Vagina (tissue), 2 donors: ENCODE measurements around the gene ZNF778. TPM values are rescaled to one million over a fixed set of nuclear protein-coding genes. Genes with fewer than 3 reads are reported as not detected.

Source experiments
- DNase-seq, 2 donors: peaks; one replicate each; pipeline ENCODE4 v3.0.0-alpha.2; 2017; ENCODE audit errors: extremely low spot score in 2 of 2
- H3K27ac ChIP-seq: fragments of 200-600 bp; sonication (generic); one replicate; pipeline ENCODE4 v1.5.1; 2019
- H3K27me3 ChIP-seq: fragments of 200-600 bp; sonication (generic); one replicate; pipeline ENCODE4 v1.5.1; 2019
- H3K36me3 ChIP-seq, 2 donors: fragments of 200-600 bp; sonication (generic); one replicate each; pipeline ENCODE4 v1.5.1; 2017 to 2019
- H3K4me1 ChIP-seq: fragments of 200-600 bp; sonication (generic); one replicate; pipeline ENCODE4 v1.5.1; 2019
- H3K4me3 ChIP-seq, 2 donors: fragments of 200-600 bp; sonication (generic); 1 replicate in 1 of 2; 2 replicates in 1 of 2; pipeline ENCODE4 v1.5.1; 2016 to 2019
- H3K9me3 ChIP-seq: fragments of 200-600 bp; sonication (generic); one replicate; pipeline ENCODE4 v1.5.1; 2019
- POLR2A ChIP-seq, 2 donors: fragments of 450-650 bp; IDR thresholded peaks; one replicate each; pipeline ENCODE4 v1.6.1; 2017; ENCODE audit warnings: antibody characterized with exemption in 2 of 2, mild to moderate bottlenecking in 2 of 2, moderate library complexity in 2 of 2
- POLR2AphosphoS5 ChIP-seq, 2 donors: sonication (generic); formaldehyde crosslinking; IDR thresholded peaks; one replicate each; pipeline ENCODE4 v1.9.0; 2017; ENCODE audit warnings: antibody characterized with exemption in 2 of 2, mild to moderate bottlenecking in 2 of 2, low read depth in 1 of 2; ENCODE audit not compliant: insufficient read depth in 1 of 2
- intact Hi-C: fragments of 100-400 bp; cut with DNase I; formaldehyde crosslinking; loops from one replicate; pipeline ENCODE4 v1.15.1; 2023
- total RNA-seq: library from RNA; depleted of rRNA; stranded (reverse); fragments of >200 nt; gene quantifications from one replicate; pipeline ENCODE4 v1.2.3, GENCODE V29; 2016
- TF ChIP-seq, protein P1 (sequence below), 3 experiments: fragments of 450-650 bp in 2 of 3; fragments of 200-600 bp in 1 of 3; sonication (generic) in 1 of 3; IDR thresholded peaks; one replicate each; pipeline ENCODE4 v1.5.1; 2017 to 2019; ENCODE audit warnings: antibody characterized with exemption in 3 of 3, mild to moderate bottlenecking in 2 of 3, moderate library complexity in 2 of 3

ZNF778 gene
- total RNA-seq, 1 donor from 2014 or later, result 6.6 TPM

DNA sequence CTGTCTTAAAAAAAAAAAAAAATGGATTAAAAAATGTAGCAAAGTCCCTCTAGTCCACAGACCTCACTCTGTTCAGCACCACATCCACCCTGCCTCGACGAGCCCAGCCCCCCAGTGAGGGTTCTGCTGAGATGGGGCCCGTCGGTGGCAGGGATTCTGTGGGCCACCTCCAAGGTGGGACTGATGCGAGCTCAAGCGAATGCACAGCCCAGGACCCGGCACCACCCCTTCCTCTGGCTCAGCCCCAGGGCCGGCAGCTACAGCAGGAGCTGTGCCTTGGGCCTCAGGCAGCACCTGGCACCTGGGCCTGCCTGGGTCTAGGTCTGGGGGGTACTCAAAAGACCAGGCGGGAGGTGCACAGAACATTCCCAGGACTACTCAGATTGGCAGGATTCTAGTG lies 59.5 kb downstream of the ZNF778 start:
- Histone ChIP-seq H3K4me1 (no peaks in the 10 kb centered on the region), H3K36me3 (peaks cover 0 to 43% of the 10 kb centered on the region in 2 donors), H3K27ac (no peak overlapping the region), H3K27me3 (no peaks in the 10 kb centered on the region), H3K4me3 (no peak overlapping the region), H3K9me3 (no peaks in the 10 kb centered on the region)
- intact Hi-C loops, result no loop called here
- TF ChIP-seq, protein P1, sequence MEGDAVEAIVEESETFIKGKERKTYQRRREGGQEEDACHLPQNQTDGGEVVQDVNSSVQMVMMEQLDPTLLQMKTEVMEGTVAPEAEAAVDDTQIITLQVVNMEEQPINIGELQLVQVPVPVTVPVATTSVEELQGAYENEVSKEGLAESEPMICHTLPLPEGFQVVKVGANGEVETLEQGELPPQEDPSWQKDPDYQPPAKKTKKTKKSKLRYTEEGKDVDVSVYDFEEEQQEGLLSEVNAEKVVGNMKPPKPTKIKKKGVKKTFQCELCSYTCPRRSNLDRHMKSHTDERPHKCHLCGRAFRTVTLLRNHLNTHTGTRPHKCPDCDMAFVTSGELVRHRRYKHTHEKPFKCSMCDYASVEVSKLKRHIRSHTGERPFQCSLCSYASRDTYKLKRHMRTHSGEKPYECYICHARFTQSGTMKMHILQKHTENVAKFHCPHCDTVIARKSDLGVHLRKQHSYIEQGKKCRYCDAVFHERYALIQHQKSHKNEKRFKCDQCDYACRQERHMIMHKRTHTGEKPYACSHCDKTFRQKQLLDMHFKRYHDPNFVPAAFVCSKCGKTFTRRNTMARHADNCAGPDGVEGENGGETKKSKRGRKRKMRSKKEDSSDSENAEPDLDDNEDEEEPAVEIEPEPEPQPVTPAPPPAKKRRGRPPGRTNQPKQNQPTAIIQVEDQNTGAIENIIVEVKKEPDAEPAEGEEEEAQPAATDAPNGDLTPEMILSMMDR (IDR thresholded peaks at IDR 0.05), result no peak
- TF ChIP-seq POLR2AphosphoS5 (IDR thresholded peaks at IDR 0.05; ENCODE audit: insufficient read depth in 1 of 2, low read depth in 1 of 2) (no peak), POLR2A (IDR thresholded peaks at IDR 0.05) (no peak)
- DNase-seq, result no peak

DNA sequence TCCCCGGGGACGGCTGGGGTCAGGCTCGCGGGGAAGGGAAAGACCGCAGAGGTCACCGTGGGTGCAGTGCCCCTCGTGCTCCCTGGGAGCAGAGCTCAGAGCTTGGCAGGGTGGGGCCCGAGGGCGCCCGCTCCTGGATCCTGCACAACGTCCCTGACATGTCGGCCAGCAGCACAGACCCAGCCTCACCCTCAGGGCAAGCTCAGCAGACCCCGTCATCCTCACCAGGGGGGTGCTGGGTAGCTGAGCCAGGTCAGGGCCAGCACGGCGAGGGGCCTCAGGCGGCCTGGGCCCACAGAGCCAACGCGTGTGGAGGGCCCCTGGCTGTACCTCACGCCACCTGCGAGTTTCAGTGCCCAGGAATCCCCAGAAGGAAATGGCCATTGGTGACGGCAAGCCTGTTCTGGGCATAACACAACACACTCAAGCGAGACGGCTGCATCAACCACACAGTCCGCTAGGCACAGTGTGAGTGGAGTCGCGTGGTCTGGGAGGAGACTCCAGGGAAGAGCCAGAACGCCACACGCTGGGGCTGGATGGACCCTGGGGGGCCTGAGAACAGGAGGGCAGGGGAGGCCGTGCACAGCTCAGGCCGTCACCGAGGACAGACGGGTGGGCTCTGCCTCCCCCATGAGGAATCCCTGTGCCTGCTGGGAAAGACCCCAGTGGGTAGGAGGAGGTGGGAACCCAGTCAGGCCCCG lies 60.3 kb downstream of the ZNF778 start:
- DNase-seq, result no peak
- H3K4me1 ChIP-seq, result no peaks in the 10 kb centered on the region
- H3K4me3 ChIP-seq, result no peak overlapping the region
- no peaks in the 10 kb centered on the region for H3K27me3 ChIP-seq
- TF ChIP-seq POLR2AphosphoS5 (IDR thresholded peaks at IDR 0.05; ENCODE audit: insufficient read depth in 1 of 2, low read depth in 1 of 2) (no peak), POLR2A (IDR thresholded peaks at IDR 0.05) (no peak)
- TF ChIP-seq, protein P1 (IDR thresholded peaks at IDR 0.05), result no peak
- H3K36me3 ChIP-seq, result peaks cover 0 to 38% of the 10 kb centered on the region in 2 donors
- intact Hi-C loops, result no loop called here
- no peaks in the 10 kb centered on the region for H3K9me3 ChIP-seq
- H3K27ac ChIP-seq, result no peak overlapping the region

DNA sequence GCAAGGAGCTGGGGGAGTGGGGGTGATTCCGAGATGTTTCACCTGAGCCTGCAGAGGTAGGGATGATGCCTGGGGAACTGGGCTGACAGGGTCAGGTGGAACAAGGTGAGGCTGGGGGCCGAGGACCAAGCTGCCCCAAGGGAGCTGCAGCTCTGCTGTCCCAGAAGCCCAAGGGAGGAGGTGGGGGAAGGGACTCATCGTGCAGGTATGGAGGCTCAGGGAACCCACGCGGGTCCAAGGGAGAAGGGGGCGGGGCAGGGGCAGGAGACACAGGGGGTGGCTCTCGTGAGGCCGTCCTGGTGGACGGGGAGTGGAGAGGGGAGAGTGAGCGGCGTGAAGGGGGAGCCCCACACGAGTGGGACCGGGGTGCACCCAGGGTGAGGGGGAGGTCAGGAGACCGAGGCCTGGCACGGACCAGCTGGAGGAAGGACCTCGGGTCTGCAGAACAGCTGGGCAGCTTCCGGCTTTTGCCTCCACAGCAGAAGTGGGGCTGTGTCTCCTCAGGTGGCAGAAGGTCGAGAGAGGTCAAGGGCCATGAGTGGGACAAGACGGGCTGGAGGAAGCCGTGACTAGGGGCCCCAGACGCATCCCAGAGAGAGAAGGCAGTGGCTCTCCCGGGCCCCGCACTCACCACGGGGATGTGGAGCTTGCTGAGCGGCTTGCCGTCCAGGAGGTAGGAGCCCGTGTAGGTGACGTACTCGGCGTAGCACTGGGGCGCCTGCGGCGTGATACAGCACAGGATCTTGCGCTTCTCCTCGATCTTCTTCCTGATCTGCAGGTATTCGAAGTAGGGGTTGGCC lies 61.1 kb downstream of the ZNF778 start:
- peaks cover 0 to 31% of the 10 kb centered on the region in 2 donors for H3K36me3 ChIP-seq

DNA sequence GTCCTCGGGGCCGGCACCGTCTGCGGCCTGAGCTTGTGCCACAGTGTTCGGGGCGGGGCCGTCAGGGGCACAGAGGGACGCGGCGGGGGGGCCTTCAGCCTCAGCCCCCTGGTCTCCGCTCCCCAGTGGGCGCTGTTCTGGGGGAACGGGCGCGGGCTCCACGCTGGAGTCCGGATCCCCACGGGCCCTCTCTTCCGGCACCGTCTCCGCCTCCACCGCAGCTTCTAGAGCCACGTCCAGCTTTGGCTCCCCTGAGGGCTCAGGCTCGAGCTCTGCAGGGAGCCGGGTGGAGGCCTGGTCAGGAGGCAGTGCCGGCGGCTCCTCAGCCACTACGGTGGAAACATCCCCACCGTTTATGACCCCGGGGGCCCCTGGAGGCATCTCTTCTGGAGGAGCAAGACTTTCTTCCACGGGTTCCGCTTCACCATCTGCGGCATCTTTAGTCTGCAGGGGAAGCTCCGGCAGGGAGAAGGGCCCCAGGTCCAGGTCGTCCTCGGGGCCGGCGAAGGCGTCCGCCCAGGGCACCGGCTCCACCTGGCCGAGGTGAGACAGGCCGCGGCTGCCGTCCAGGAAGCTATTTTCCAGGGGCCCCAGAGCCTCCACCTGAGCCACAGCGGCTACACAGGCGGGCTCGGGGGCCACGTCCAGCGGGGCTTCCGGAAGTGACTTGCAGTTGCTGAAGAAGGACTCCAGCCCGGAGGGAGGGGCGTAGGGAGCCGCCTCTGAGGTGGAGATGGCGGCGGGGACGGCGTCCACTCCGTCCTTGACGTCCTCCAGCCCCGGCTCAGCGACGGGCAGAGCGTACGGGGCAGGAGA lies 62.4 kb downstream of the ZNF778 start:
- Histone ChIP-seq H3K4me3 (no peak overlapping the region), H3K27ac (no peak overlapping the region), H3K4me1 (no peaks in the 10 kb centered on the region), H3K27me3 (no peaks in the 10 kb centered on the region), H3K9me3 (no peaks in the 10 kb centered on the region), H3K36me3 (peaks cover 0 to 24% of the 10 kb centered on the region in 2 donors)
- no peak for DNase-seq
- TF ChIP-seq POLR2A (IDR thresholded peaks at IDR 0.05) (no peak), POLR2AphosphoS5 (IDR thresholded peaks at IDR 0.05; ENCODE audit: insufficient read depth in 1 of 2, low read depth in 1 of 2) (no peak)
- TF ChIP-seq, protein P1 (IDR thresholded peaks at IDR 0.05), result no peak
- intact Hi-C loops, result no loop called here

More for the DNA sequence above, 61.1 kb downstream of the ZNF778 start:
- H3K27ac ChIP-seq, result no peak overlapping the region
- H3K27me3 ChIP-seq, result no peaks in the 10 kb centered on the region
- TF ChIP-seq, protein P1 (IDR thresholded peaks at IDR 0.05), result no peak
- TF ChIP-seq POLR2A (IDR thresholded peaks at IDR 0.05) (no peak), POLR2AphosphoS5 (IDR thresholded peaks at IDR 0.05; ENCODE audit: insufficient read depth in 1 of 2, low read depth in 1 of 2) (no peak)
- H3K4me1 ChIP-seq, result no peaks in the 10 kb centered on the region
- no peaks in the 10 kb centered on the region for H3K9me3 ChIP-seq
- intact Hi-C loops, result no loop called here
- no peak for DNase-seq
- no peak overlapping the region for H3K4me3 ChIP-seq
